ENCODE results near the gene KRTAP5-6.
"Not testable (repeated sequence)": the region's sequence is repeated elsewhere in the genome, so short reads cannot be mapped to it uniquely, and the experiment has no call there.

GRCh38 chr11:1688336-1688947 lies 8.6 kb upstream of the KRTAP5-6 start:
- TF ChIP-seq CTCF, POLR2A, EP300, POLR2AphosphoS5 (IDR thresholded peaks at IDR 0.05): not testable (repeated sequence)

Data from suprapubic skin (tissue), 4 donors.